Skin epidermis (tissue), 12 donors: ENCODE measurements around the gene DRC3.
A peak's percentile ranks its signal among the peaks of the same experiment; 100 is the strongest.

Experiments used
- H3K27ac ChIP-seq, 21 experiments: fragments of 200-600 bp; sonication (generic) in 11 of 21; one replicate each; pipeline ENCODE4 v1.5.0; 2020; ENCODE audit warnings: mild to moderate bottlenecking in 3 of 21, inconsistent platforms in 2 of 21, moderate library complexity in 2 of 21
- H3K4me3 ChIP-seq, 7 experiments: fragments of 200-600 bp; sonication (generic) in 2 of 7; one replicate each; pipeline ENCODE4 v1.5.0; 2020; ENCODE audit warnings: inconsistent platforms in 2 of 7, mild to moderate bottlenecking in 2 of 7, moderate library complexity in 1 of 7

The DRC3 gene

GRCh38 chr17:17972126-17972951 lies at the start of gene DRC3, which contains the start of gene TOM1L2:
TSS of gene DRC3 (plus strand) at chr17:17972862. CDS start at chr17:17977599, 4,737 bp downstream.
TSS of gene TOM1L2 (minus strand) at chr17:17972400. CDS start at chr17:17972313, 87 bp downstream.
- peak within 1 kb of the TSS; percentile 62 to 96 (median 91) for H3K4me3 ChIP-seq
- peak within 1 kb of the TSS; percentile 67 to 94 (median 87) for H3K27ac ChIP-seq

- no peak overlapping the region for H3K4me3 ChIP-seq
- H3K27ac ChIP-seq, result no peak overlapping the region
These were observed 48.4 kb upstream of the DRC3 start for GRCh38 chr17:17924131-17924856.

- Histone ChIP-seq H3K4me3 (no peak overlapping the region), H3K27ac (no peak overlapping the region)
These were observed 47.8 kb upstream of the DRC3 start for GRCh38 chr17:17924857-17925250.

GRCh38 chr17:17926036-17926435 lies 46.6 kb upstream of the DRC3 start:
- peak overlapping the region in 1 of 21 experiments; percentile 8 for H3K27ac ChIP-seq
- H3K4me3 ChIP-seq, result no peak overlapping the region

- no peak overlapping the region for H3K27ac ChIP-seq
- H3K4me3 ChIP-seq, result no peak overlapping the region
These were observed 45.7 kb upstream of the DRC3 start for GRCh38 chr17:17926840-17927449.

- H3K27ac ChIP-seq, result peak overlapping the region in 3 of 21 experiments; percentile 29 to 58 (median 30)
- no peak overlapping the region for H3K4me3 ChIP-seq
These were observed 44.0 kb upstream of the DRC3 start for GRCh38 chr17:17928398-17929287.

GRCh38 chr17:17929655-17930380 lies 42.8 kb upstream of the DRC3 start:
- Histone ChIP-seq H3K27ac (peak overlapping the region in 5 of 21 experiments; percentile 3 to 58 (median 26)), H3K4me3 (no peak overlapping the region)

GRCh38 chr17:17930674-17931073 lies 42.0 kb upstream of the DRC3 start:
- Histone ChIP-seq H3K27ac (no peak overlapping the region), H3K4me3 (no peak overlapping the region)

GRCh38 chr17:17931159-17931558 lies 41.5 kb upstream of the DRC3 start:
- Histone ChIP-seq H3K4me3 (no peak overlapping the region), H3K27ac (no peak overlapping the region)

- H3K27ac ChIP-seq, result no peak overlapping the region
These were observed 38.9 kb upstream of the DRC3 start for GRCh38 chr17:17933775-17934174.

GRCh38 chr17:17934214-17934613 lies 38.4 kb upstream of the DRC3 start:
- peak overlapping the region in 1 of 21 experiments; percentile 15 for H3K27ac ChIP-seq
- H3K4me3 ChIP-seq, result no peak overlapping the region

More at GRCh38 chr17:17933775-17934174, 38.9 kb upstream of the DRC3 start:
- no peak overlapping the region for H3K4me3 ChIP-seq

- Histone ChIP-seq H3K4me3 (no peak overlapping the region), H3K27ac (peak overlapping the region in 2 of 21 experiments; percentile 15 to 30)
These were observed 37.9 kb upstream of the DRC3 start for GRCh38 chr17:17934806-17935205.

- Histone ChIP-seq H3K27ac (peak overlapping the region in 9 of 21 experiments; percentile 2 to 53 (median 30)), H3K4me3 (no peak overlapping the region)
These were observed 37.1 kb upstream of the DRC3 start for GRCh38 chr17:17935321-17936271.

GRCh38 chr17:17937201-17937853 lies 35.3 kb upstream of the DRC3 start:
- Histone ChIP-seq H3K4me3 (no peak overlapping the region), H3K27ac (peak overlapping the region in 11 of 21 experiments; percentile 11 to 69 (median 46))

GRCh38 chr17:17937958-17938357 lies 34.7 kb upstream of the DRC3 start:
- Histone ChIP-seq H3K4me3 (no peak overlapping the region), H3K27ac (peak overlapping the region in 14 of 21 experiments; percentile 10 to 69 (median 44))

- H3K27ac ChIP-seq, result peak overlapping the region in 15 of 21 experiments; percentile 10 to 69 (median 42)
These were observed 34.1 kb upstream of the DRC3 start for GRCh38 chr17:17938388-17939107.

More at GRCh38 chr17:17938388-17939107, 34.1 kb upstream of the DRC3 start:
- no peak overlapping the region for H3K4me3 ChIP-seq
